ENCODE results near the gene KIF1B.

KIF1B gene

GRCh38 chr1:10252508-10252907 is 42.1 kb downstream of the KIF1B start:
- no peaks in the 10 kb centered on the region for H3K27me3 ChIP-seq (ENCODE audit: insufficient read depth, low read length, poor library complexity)
- H2AFZ ChIP-seq (ENCODE audit: low read depth, low read length) = no peak overlapping the region
- H3K79me2 ChIP-seq (ENCODE audit: insufficient read depth, low read length) = 0 out of 2 replicates have a peak, but pooled peaks cover 4% of the 10 kb centered on the region
- H3K4me3 ChIP-seq (ENCODE audit: low read depth in 1 of 2, low read length in 2 of 2) = no peak overlapping the region
- TF ChIP-seq CTCF (IDR thresholded peaks at IDR 0.05; ENCODE audit: borderline replicate concordance, extremely low read depth, low read length, poor library complexity, severe bottlenecking) (no peak), EZH2 (IDR thresholded peaks at IDR 0.05; ENCODE audit: borderline replicate concordance, low read depth, low read length, severe bottlenecking) (no peak)
- no peak for ATAC-seq (ENCODE audit: insufficient read depth, low read depth)
- no peaks in the 10 kb centered on the region for H3K9me3 ChIP-seq (ENCODE audit: insufficient read depth, low read length, severe bottlenecking)
- H3K4me1 ChIP-seq (ENCODE audit: insufficient read depth, low read length) = no peaks in the 10 kb centered on the region
- H3K36me3 ChIP-seq (ENCODE audit: insufficient read depth, low read length) = no peaks in the 10 kb centered on the region
- no peak overlapping the region for H3K9ac ChIP-seq (ENCODE audit: low read depth, low read length)
- H4K20me1 ChIP-seq (ENCODE audit: insufficient read depth, low read length) = 0 out of 2 replicates have a peak, but pooled peaks cover 3% of the 10 kb centered on the region
- no peak overlapping the region for H3K27ac ChIP-seq (ENCODE audit: low read length)
- H3K4me2 ChIP-seq (ENCODE audit: insufficient read depth, low read length) = no peak overlapping the region
- DNase-seq = no peak

GRCh38 chr1:10253149-10253548 is 42.8 kb downstream of the KIF1B start:
- Histone ChIP-seq H3K79me2 (ENCODE audit: insufficient read depth, low read length) (0 out of 2 replicates have a peak, but pooled peaks cover 4% of the 10 kb centered on the region), H3K4me1 (ENCODE audit: insufficient read depth, low read length) (no peaks in the 10 kb centered on the region), H3K27me3 (ENCODE audit: insufficient read depth, low read length, poor library complexity) (no peaks in the 10 kb centered on the region), H2AFZ (ENCODE audit: low read depth, low read length) (no peak overlapping the region), H3K4me2 (ENCODE audit: insufficient read depth, low read length) (no peak overlapping the region), H3K9ac (ENCODE audit: low read depth, low read length) (no peak overlapping the region), H3K36me3 (ENCODE audit: insufficient read depth, low read length) (no peaks in the 10 kb centered on the region), H3K9me3 (ENCODE audit: insufficient read depth, low read length, severe bottlenecking) (no peaks in the 10 kb centered on the region), H3K27ac (ENCODE audit: low read length) (no peak overlapping the region), H4K20me1 (ENCODE audit: insufficient read depth, low read length) (0 out of 2 replicates have a peak, but pooled peaks cover 3% of the 10 kb centered on the region), H3K4me3 (ENCODE audit: low read depth in 1 of 2, low read length in 2 of 2) (no peak overlapping the region)
- no peak for DNase-seq
- no peak for ATAC-seq (ENCODE audit: insufficient read depth, low read depth)
- TF ChIP-seq EZH2 (IDR thresholded peaks at IDR 0.05; ENCODE audit: borderline replicate concordance, low read depth, low read length, severe bottlenecking) = no peak
- TF ChIP-seq CTCF (IDR thresholded peaks at IDR 0.05; ENCODE audit: borderline replicate concordance, extremely low read depth, low read length, poor library complexity, severe bottlenecking) = no peak

GRCh38 chr1:10253755-10254154 is 43.4 kb downstream of the KIF1B start:
- no peak overlapping the region for H3K4me3 ChIP-seq (ENCODE audit: low read depth in 1 of 2, low read length in 2 of 2)
- H2AFZ ChIP-seq (ENCODE audit: low read depth, low read length) = no peak overlapping the region
- H4K20me1 ChIP-seq (ENCODE audit: insufficient read depth, low read length) = 0 out of 2 replicates have a peak, but pooled peaks cover 3% of the 10 kb centered on the region
- peak; percentile 61 for ATAC-seq (ENCODE audit: insufficient read depth, low read depth)
- H3K27me3 ChIP-seq (ENCODE audit: insufficient read depth, low read length, poor library complexity) = no peaks in the 10 kb centered on the region
- H3K36me3 ChIP-seq (ENCODE audit: insufficient read depth, low read length) = peaks cover 1% of the 10 kb centered on the region; the same call in 1 of the 2 replicates
- no peak overlapping the region for H3K27ac ChIP-seq (ENCODE audit: low read length)
- TF ChIP-seq EZH2 (IDR thresholded peaks at IDR 0.05; ENCODE audit: borderline replicate concordance, low read depth, low read length, severe bottlenecking) = no peak
- no peak for TF ChIP-seq CTCF (IDR thresholded peaks at IDR 0.05; ENCODE audit: borderline replicate concordance, extremely low read depth, low read length, poor library complexity, severe bottlenecking)
- no peak overlapping the region for H3K9ac ChIP-seq (ENCODE audit: low read depth, low read length)
- no peaks in the 10 kb centered on the region for H3K4me1 ChIP-seq (ENCODE audit: insufficient read depth, low read length)
- H3K79me2 ChIP-seq (ENCODE audit: insufficient read depth, low read length) = 0 out of 2 replicates have a peak, but pooled peaks cover 4% of the 10 kb centered on the region
- H3K9me3 ChIP-seq (ENCODE audit: insufficient read depth, low read length, severe bottlenecking) = no peaks in the 10 kb centered on the region
- DNase-seq = no peak
- H3K4me2 ChIP-seq (ENCODE audit: insufficient read depth, low read length) = no peak overlapping the region
